ENCODE data around the gene YY1.
"Not testable (repeated sequence)": the region's sequence is repeated elsewhere in the genome, so short reads cannot be mapped to it uniquely, and the experiment has no call there.

The YY1 gene

GRCh38 chr14:100213956-100214769 lies 24.8 kb upstream of the YY1 start:
- peak; percentile 15 for DNase-seq

- DNase-seq, result no peak
These were observed 24.2 kb upstream of the YY1 start for GRCh38 chr14:100214770-100215083.

GRCh38 chr14:100215330-100215885 lies 23.5 kb upstream of the YY1 start:
- no peak for DNase-seq

- no peak for DNase-seq
These were observed 19.7 kb upstream of the YY1 start for GRCh38 chr14:100219126-100219785.

- peak; percentile 64 for DNase-seq
These were observed 17.3 kb upstream of the YY1 start for GRCh38 chr14:100221533-100222223.

GRCh38 chr14:100222224-100223093 lies 16.5 kb upstream of the YY1 start:
- no peak for DNase-seq

- DNase-seq, result no peak
These were observed 15.4 kb upstream of the YY1 start for GRCh38 chr14:100223332-100224201.

GRCh38 chr14:100224229-100224866 lies 14.6 kb upstream of the YY1 start:
- no peak for DNase-seq

- no peak for DNase-seq
These were observed 13.8 kb upstream of the YY1 start for GRCh38 chr14:100225169-100225568.

- DNase-seq, result no peak
These were observed 8.6 kb upstream of the YY1 start for GRCh38 chr14:100230361-100230760.

- no peak for DNase-seq
These were observed 4.4 kb upstream of the YY1 start for GRCh38 chr14:100234511-100234910.

GRCh38 chr14:100236271-100236818 lies 2.6 kb upstream of the YY1 start:
- not testable (repeated sequence) for DNase-seq

GRCh38 chr14:100236881-100237280 lies 2.1 kb upstream of the YY1 start:
- no peak for DNase-seq

- DNase-seq, result peak; percentile 3
These were observed 1.1 kb upstream of the YY1 start for GRCh38 chr14:100237735-100238418.

GRCh38 chr14:100239211-100239839 lies 381 bp downstream of the YY1 start:
- no peak for DNase-seq

GRCh38 chr14:100239840-100240667 lies 1.1 kb downstream of the YY1 start:
- peak; percentile 38 for DNase-seq

- DNase-seq, result no peak
These were observed 1.7 kb downstream of the YY1 start for GRCh38 chr14:100240668-100241032.

GRCh38 chr14:100241279-100241678 lies 2.3 kb downstream of the YY1 start:
- no peak for DNase-seq

GRCh38 chr14:100243020-100243419 lies 4.1 kb downstream of the YY1 start:
- DNase-seq, result no peak
